ENCODE results near the gene STOX2. TPM values are rescaled to one million over a fixed set of nuclear protein-coding genes. Genes with fewer than 3 reads are reported as not detected.

Gene STOX2
- total and polyA plus RNA-seq, 2 experiments from 2014 or later = 6.3 to 7.9 TPM

DNA sequence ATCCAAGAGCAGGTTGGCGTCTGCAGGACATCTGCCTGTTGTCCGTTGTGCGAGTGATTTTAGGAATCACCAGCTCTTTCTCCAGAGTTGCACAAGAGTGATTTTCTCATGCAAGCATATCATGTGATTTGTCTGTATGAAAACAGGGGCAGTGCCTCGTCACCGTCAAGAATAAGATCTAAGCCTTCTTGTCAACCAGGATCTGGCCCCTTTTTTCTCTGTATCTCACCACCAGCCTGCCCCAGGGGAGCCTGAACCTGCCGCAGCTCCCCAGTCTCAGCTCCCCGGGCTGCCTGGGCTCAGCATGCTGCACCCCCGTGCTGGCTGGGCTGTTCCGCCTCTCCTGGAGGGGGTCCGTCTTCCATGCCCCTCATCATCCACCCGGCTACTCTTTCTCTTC, 90.5 kb downstream of the STOX2 start:
- H3K27me3 ChIP-seq = no peaks in the 10 kb centered on the region
- no peaks in the 10 kb centered on the region for H3K9me3 ChIP-seq (ENCODE audit: low read depth)
- H3K4me2 ChIP-seq = no peak overlapping the region
- TF ChIP-seq EZH2phosphoT487 (IDR thresholded peaks at IDR 0.05; ENCODE audit: low read depth, severe bottlenecking, unreplicated experiment) (no peak), EZH2 (IDR thresholded peaks at IDR 0.05; ENCODE audit: borderline replicate concordance) (no peak)
- TF ChIP-seq, protein P1, sequence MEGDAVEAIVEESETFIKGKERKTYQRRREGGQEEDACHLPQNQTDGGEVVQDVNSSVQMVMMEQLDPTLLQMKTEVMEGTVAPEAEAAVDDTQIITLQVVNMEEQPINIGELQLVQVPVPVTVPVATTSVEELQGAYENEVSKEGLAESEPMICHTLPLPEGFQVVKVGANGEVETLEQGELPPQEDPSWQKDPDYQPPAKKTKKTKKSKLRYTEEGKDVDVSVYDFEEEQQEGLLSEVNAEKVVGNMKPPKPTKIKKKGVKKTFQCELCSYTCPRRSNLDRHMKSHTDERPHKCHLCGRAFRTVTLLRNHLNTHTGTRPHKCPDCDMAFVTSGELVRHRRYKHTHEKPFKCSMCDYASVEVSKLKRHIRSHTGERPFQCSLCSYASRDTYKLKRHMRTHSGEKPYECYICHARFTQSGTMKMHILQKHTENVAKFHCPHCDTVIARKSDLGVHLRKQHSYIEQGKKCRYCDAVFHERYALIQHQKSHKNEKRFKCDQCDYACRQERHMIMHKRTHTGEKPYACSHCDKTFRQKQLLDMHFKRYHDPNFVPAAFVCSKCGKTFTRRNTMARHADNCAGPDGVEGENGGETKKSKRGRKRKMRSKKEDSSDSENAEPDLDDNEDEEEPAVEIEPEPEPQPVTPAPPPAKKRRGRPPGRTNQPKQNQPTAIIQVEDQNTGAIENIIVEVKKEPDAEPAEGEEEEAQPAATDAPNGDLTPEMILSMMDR (IDR thresholded peaks at IDR 0.05; ENCODE audit: poor library complexity) = no peak
- no peak overlapping the region for H3K4me3 ChIP-seq
- H3K4me1 ChIP-seq (ENCODE audit: insufficient read depth) = no peaks in the 10 kb centered on the region
- peaks cover 3% of the 10 kb centered on the region for H3K79me2 ChIP-seq
- H3K9me2 ChIP-seq (replicated peaks; ENCODE audit: insufficient read depth) = no peaks in the 10 kb centered on the region
- DNase-seq (ENCODE audit: low spot score) = no peak
- WGBS (ENCODE audit: low lambda C conversion rate, missing lambda C conversion rate) = 77% methylated on average over 11 of the region's 11 CpGs
- no peaks in the 10 kb centered on the region for H3K36me3 ChIP-seq (replicated peaks; ENCODE audit: insufficient read depth, low read depth)
- H3K27ac ChIP-seq = no peak overlapping the region
- H4K20me1 ChIP-seq (ENCODE audit: insufficient read depth, poor library complexity, severe bottlenecking) = no peaks in the 10 kb centered on the region
- no peak overlapping the region for H2AFZ ChIP-seq

DNA sequence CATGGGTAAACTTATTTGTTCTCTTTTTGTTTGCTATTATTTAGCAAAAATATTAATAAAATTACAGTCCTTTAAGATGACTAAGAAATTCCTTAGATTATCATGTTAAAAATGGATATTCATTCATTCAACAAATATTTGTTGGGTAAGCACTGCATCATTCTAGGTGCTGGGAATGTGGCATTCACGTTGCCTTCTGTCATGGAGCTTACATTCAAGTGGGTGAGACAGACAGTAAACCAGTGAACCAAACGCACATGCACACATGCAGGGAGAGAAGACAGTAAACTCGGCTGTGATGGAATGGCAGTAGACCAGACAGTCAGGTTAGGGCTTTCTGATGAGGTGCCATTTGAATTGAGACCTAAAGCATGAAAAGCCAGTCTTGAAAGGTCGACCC, 91.8 kb downstream of the STOX2 start:
- Histone ChIP-seq H3K27me3 (no peaks in the 10 kb centered on the region), H3K36me3 (replicated peaks; ENCODE audit: insufficient read depth, low read depth) (no peaks in the 10 kb centered on the region), H2AFZ (no peak overlapping the region), H3K4me1 (ENCODE audit: insufficient read depth) (no peaks in the 10 kb centered on the region), H3K27ac (no peak overlapping the region), H3K9me3 (ENCODE audit: low read depth) (no peaks in the 10 kb centered on the region), H4K20me1 (ENCODE audit: insufficient read depth, poor library complexity, severe bottlenecking) (no peaks in the 10 kb centered on the region), H3K4me3 (no peak overlapping the region), H3K4me2 (no peak overlapping the region), H3K9me2 (replicated peaks; ENCODE audit: insufficient read depth) (no peaks in the 10 kb centered on the region), H3K79me2 (peaks cover 3% of the 10 kb centered on the region)
- DNase-seq (ENCODE audit: low spot score) = no peak
- 85% methylated on average over 4 of the region's 4 CpGs for WGBS (ENCODE audit: low lambda C conversion rate, missing lambda C conversion rate)
- no peak for TF ChIP-seq EZH2 (IDR thresholded peaks at IDR 0.05; ENCODE audit: borderline replicate concordance)
- TF ChIP-seq, protein P1 (IDR thresholded peaks at IDR 0.05; ENCODE audit: poor library complexity) = no peak
- no peak for TF ChIP-seq EZH2phosphoT487 (IDR thresholded peaks at IDR 0.05; ENCODE audit: low read depth, severe bottlenecking, unreplicated experiment)

- TF ChIP-seq EZH2phosphoT487 (IDR thresholded peaks at IDR 0.05; ENCODE audit: low read depth, severe bottlenecking, unreplicated experiment) (no peak), EZH2 (IDR thresholded peaks at IDR 0.05; ENCODE audit: borderline replicate concordance) (no peak)
- TF ChIP-seq, protein P1 (IDR thresholded peaks at IDR 0.05; ENCODE audit: poor library complexity) = no peak
- no peaks in the 10 kb centered on the region for H3K9me3 ChIP-seq (ENCODE audit: low read depth)
- no peak overlapping the region for H3K4me2 ChIP-seq
- 90% methylated on average over 6 of the region's 6 CpGs for WGBS (ENCODE audit: low lambda C conversion rate, missing lambda C conversion rate)
- H3K27me3 ChIP-seq = no peaks in the 10 kb centered on the region
- peaks cover 3% of the 10 kb centered on the region for H3K79me2 ChIP-seq
- H3K36me3 ChIP-seq (replicated peaks; ENCODE audit: insufficient read depth, low read depth) = no peaks in the 10 kb centered on the region
- no peaks in the 10 kb centered on the region for H3K9me2 ChIP-seq (replicated peaks; ENCODE audit: insufficient read depth)
- no peaks in the 10 kb centered on the region for H4K20me1 ChIP-seq (ENCODE audit: insufficient read depth, poor library complexity, severe bottlenecking)
- no peak overlapping the region for H3K27ac ChIP-seq
- H2AFZ ChIP-seq = no peak overlapping the region
- H3K4me3 ChIP-seq = no peak overlapping the region
- no peak for DNase-seq (ENCODE audit: low spot score)
- no peaks in the 10 kb centered on the region for H3K4me1 ChIP-seq (ENCODE audit: insufficient read depth)
Measured at GRCh38 chr4:183999435-183999834, 94.3 kb downstream of the STOX2 start.
